ENCODE measurements around the gene MAPK6. TPM values are rescaled to one million over a fixed set of nuclear protein-coding genes. Genes with fewer than 3 reads are reported as not detected.

The MAPK6 gene
- polyA plus RNA-seq, 3 donors: 34.9 to 42.3 (median 38.2) TPM

- peak in 1 of 11 donors; percentile 19 for DNase-seq (ENCODE audit: extremely low read depth in 1 of 11, low read depth in 9 of 11, low spot score in 4 of 11)
Measured at GRCh38 chr15:52111517-52112202, 92.6 kb downstream of the MAPK6 start.

- DNase-seq (ENCODE audit: extremely low read depth in 1 of 11, low read depth in 9 of 11, low spot score in 4 of 11): peak in 3 of 11 donors; percentile 35 to 40 (median 36)
Measured at GRCh38 chr15:52112203-52112750, 93.3 kb downstream of the MAPK6 start.

DNA sequence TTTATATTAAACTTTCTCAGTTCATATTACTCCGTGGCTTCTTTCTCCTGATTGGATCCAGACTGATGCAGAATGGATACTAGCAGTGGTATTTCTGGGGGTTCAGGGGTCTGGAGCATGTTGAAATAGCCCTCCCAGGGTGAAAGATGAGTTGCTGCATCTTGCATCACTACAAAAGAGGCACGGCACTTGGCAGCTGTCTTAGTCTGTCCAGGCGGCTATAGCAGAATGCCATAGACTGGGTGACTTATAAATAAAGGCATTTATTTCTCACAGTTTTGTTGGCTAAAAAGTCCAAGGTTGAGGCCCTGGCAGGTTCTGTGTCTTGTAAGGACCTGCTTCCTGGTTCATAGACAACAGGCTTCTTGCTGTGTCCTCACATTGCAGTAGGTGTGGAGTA is 94.2 kb downstream of the MAPK6 start:
- DNase-seq (ENCODE audit: extremely low read depth in 1 of 11, low read depth in 9 of 11, low spot score in 4 of 11): no peak

GRCh38 chr15:52113708-52114107 is 94.7 kb downstream of the MAPK6 start:
- DNase-seq (ENCODE audit: extremely low read depth in 1 of 11, low read depth in 9 of 11, low spot score in 4 of 11): no peak

- no peak for DNase-seq (ENCODE audit: extremely low read depth in 1 of 11, low read depth in 9 of 11, low spot score in 4 of 11)
Measured at GRCh38 chr15:52114261-52115055, 95.4 kb downstream of the MAPK6 start.

- no peak for DNase-seq (ENCODE audit: extremely low read depth in 1 of 11, low read depth in 9 of 11, low spot score in 4 of 11)
Measured at GRCh38 chr15:52115598-52116427, 96.8 kb downstream of the MAPK6 start.

Other genes starting within 250 kb of the MAPK6 start
- gene TMOD3, start 189.6 kb upstream of the MAPK6 start, polyA plus RNA-seq (ENCODE audit: insufficient read length in 3 of 3): 10 to 100 TPM; 48.3 to 55.3 (median 51.6) TPM
- 10 to 100 TPM; 30.3 to 40.4 (median 39.1) TPM for gene LEO1, start 47.4 kb upstream of the MAPK6 start, polyA plus RNA-seq (ENCODE audit: insufficient read length in 3 of 3)
- under 1 TPM; 0.81 to 0.93 (median 0.88) TPM for gene BCL2L10, start 93.6 kb downstream of the MAPK6 start, polyA plus RNA-seq (ENCODE audit: insufficient read length in 3 of 3)
- gene GNB5, start 172.2 kb downstream of the MAPK6 start, polyA plus RNA-seq (ENCODE audit: insufficient read length in 3 of 3): 10 to 100 TPM; 16.5 to 25.3 (median 20.3) TPM